IMR-90 (cell line): ENCODE measurements around the gene PNLIP. TPM values are rescaled to one million over a fixed set of nuclear protein-coding genes. Genes with fewer than 3 reads are reported as not detected.

Source experiments
- ATAC-seq: fragments of 200-7000 bp; cut with Tn5 transposase; 2 replicates; pipeline ENCODE4 v1.9.1; 2020; ENCODE audit warnings: low read depth, mild to moderate bottlenecking, moderate library complexity
- BruUV-seq: library from RNA; stranded (reverse); fragments of 400-500 nt; replicated peaks from 2 replicates; lab custom pipeline; 2021; lab: Mats Ljungman, UMichigan
- CTCF ChIA-PET: fragments of 300-600 bp; formaldehyde crosslinking; extraction: SDS; loops from one replicate; lab custom pipeline; 2021; ENCODE audit warnings: antibody characterized with exemption; lab: Yijun Ruan, JAX
- POLR2A ChIA-PET: fragments of 300-600 bp; sonication (Branson Sonifier 250); formaldehyde crosslinking; loops from one replicate; lab custom pipeline; 2022; ENCODE audit warnings: antibody characterized with exemption; ENCODE audit not compliant: unreplicated experiment; lab: Charles Lee
- DNase-seq: peaks from one replicate; pipeline ENCODE4 v3.0.0; 2013
- H2AFZ ChIP-seq: replicated peaks from 2 replicates; pipeline ENCODE3; 2013; ENCODE audit warnings: low read length, mild to moderate bottlenecking; ENCODE audit not compliant: poor library complexity
- H2AK5ac ChIP-seq: 2 replicates; pipeline ENCODE4 v1.6.1; 2013; ENCODE audit warnings: low read depth, low read length, inconsistent platforms
- H2AK9ac ChIP-seq: replicated peaks from 2 replicates; pipeline ENCODE3; 2013; ENCODE audit warnings: mild to moderate bottlenecking, low read depth, low read length, moderate library complexity; ENCODE audit not compliant: poor library complexity
- H2BK120ac ChIP-seq: 2 replicates; pipeline ENCODE4 v1.6.1; 2013; ENCODE audit warnings: low read depth, low read length, inconsistent platforms
- H2BK15ac ChIP-seq: 3 replicates; pipeline ENCODE4 v1.6.1; 2013; ENCODE audit warnings: low read depth, low read length, inconsistent platforms
- H2BK20ac ChIP-seq: 2 replicates; pipeline ENCODE4 v1.6.1; 2013; ENCODE audit warnings: low read depth, mild to moderate bottlenecking, inconsistent platforms, low read length, moderate library complexity
- H2BK5ac ChIP-seq: 2 replicates; pipeline ENCODE4 v1.6.1; 2013; ENCODE audit warnings: mild to moderate bottlenecking, low read depth, low read length, inconsistent platforms; ENCODE audit not compliant: poor library complexity, severe bottlenecking
- H3K14ac ChIP-seq: replicated peaks from 2 replicates; pipeline ENCODE4 v1.6.1; 2013; ENCODE audit warnings: low read depth, low read length, inconsistent platforms
- H3K18ac ChIP-seq: 2 replicates; pipeline ENCODE4 v1.6.1; 2013; ENCODE audit warnings: low read depth, low read length, control low read depth
- H3K23ac ChIP-seq: 2 replicates; pipeline ENCODE4 v1.6.1; 2013; ENCODE audit warnings: low read depth, low read length, inconsistent platforms
- H3K27ac ChIP-seq: 2 replicates; pipeline ENCODE4 v1.5.1; 2013; ENCODE audit warnings: mild to moderate bottlenecking, control low read depth, low read length; ENCODE audit not compliant: insufficient read depth
- H3K27me3 ChIP-seq: 2 replicates; pipeline ENCODE4 v1.6.1; 2013; ENCODE audit warnings: low read length; ENCODE audit not compliant: control insufficient read depth, insufficient read depth
- H3K36me3 ChIP-seq: 2 replicates; pipeline ENCODE4 v1.6.1; 2013; ENCODE audit warnings: low read length, mixed read lengths; ENCODE audit not compliant: control insufficient read depth, insufficient read depth
- H3K4ac ChIP-seq: 2 replicates; pipeline ENCODE4 v1.6.1; 2013; ENCODE audit warnings: low read depth, low read length, inconsistent platforms
- H3K4me1 ChIP-seq: 2 replicates; pipeline ENCODE4 v1.6.1; 2013; ENCODE audit warnings: low read length, mixed read lengths; ENCODE audit not compliant: control insufficient read depth, insufficient read depth
- H3K4me2 ChIP-seq: 2 replicates; pipeline ENCODE4 v1.6.1; 2013; ENCODE audit warnings: low read depth, mild to moderate bottlenecking, control low read depth, low read length, moderate library complexity
- H3K4me3 ChIP-seq: 2 replicates; pipeline ENCODE4 v1.5.1; 2013; ENCODE audit warnings: low read depth, mild to moderate bottlenecking, control low read depth, low read length, moderate library complexity; ENCODE audit not compliant: insufficient read depth
- H3K56ac ChIP-seq: 2 replicates; pipeline ENCODE4 v1.6.1; 2013; ENCODE audit warnings: low read length, inconsistent platforms; ENCODE audit not compliant: insufficient read depth; ENCODE audit errors: extremely low read depth
- H3K79me1 ChIP-seq, 2 experiments: 2 replicates each; pipeline ENCODE4 v1.6.1; 2013; ENCODE audit warnings: low read length in 2 of 2, inconsistent platforms in 1 of 2, low read depth in 1 of 2
- H3K9ac ChIP-seq: 2 replicates; pipeline ENCODE4 v1.6.1; 2013; ENCODE audit warnings: low read depth, low read length, control low read depth
- H3K9me1 ChIP-seq: 2 replicates; pipeline ENCODE4 v1.6.1; 2013; ENCODE audit warnings: low read length, inconsistent platforms; ENCODE audit not compliant: insufficient read depth
- H3K9me3 ChIP-seq: 2 replicates; pipeline ENCODE4 v1.6.1; 2013; ENCODE audit warnings: low read length; ENCODE audit not compliant: control insufficient read depth, insufficient read depth
- H4K20me1 ChIP-seq: 2 replicates; pipeline ENCODE4 v1.6.1; 2013; ENCODE audit warnings: low read length, inconsistent platforms; ENCODE audit not compliant: insufficient read depth
- H4K5ac ChIP-seq: 2 replicates; pipeline ENCODE4 v1.6.1; 2013; ENCODE audit warnings: mild to moderate bottlenecking, low read depth, low read length, control low read depth
- H4K8ac ChIP-seq, 2 experiments: 2 replicates each; pipeline ENCODE4 v1.6.1; 2013; ENCODE audit warnings: low read depth in 2 of 2, low read length in 2 of 2, control low read depth in 1 of 2, inconsistent platforms in 1 of 2
- H4K91ac ChIP-seq: 2 replicates; pipeline ENCODE4 v1.6.1; 2013; ENCODE audit warnings: low read depth, low read length, inconsistent platforms; ENCODE audit not compliant: insufficient read depth
- CHD1 ChIP-seq: IDR thresholded peaks from 2 replicates; pipeline ENCODE4 v1.6.1; 2012; ENCODE audit warnings: low read depth, low read length, improper control_type of control experiment
- CTCF ChIP-seq: conservative IDR thresholded peaks from 2 replicates; pipeline ENCODE4 v1.5.1; 2012; ENCODE audit warnings: mild to moderate bottlenecking, low read depth, low read length, improper control_type of control experiment
- ELK1 ChIP-seq: fragments of 150-350 bp; IDR thresholded peaks from 2 replicates; pipeline ENCODE4 v1.6.1; 2016; ENCODE audit warnings: low read depth, mild to moderate bottlenecking, low read length, moderate library complexity, borderline replicate concordance
- MXI1 ChIP-seq: IDR thresholded peaks from 2 replicates; pipeline ENCODE4 v1.6.1; 2012; ENCODE audit warnings: low read depth, mild to moderate bottlenecking, low read length, moderate library complexity, borderline replicate concordance
- NFE2L2 ChIP-seq: fragments of 150-350 bp; IDR thresholded peaks from 2 replicates; pipeline ENCODE4 v1.6.1; 2016; ENCODE audit warnings: low read depth, mild to moderate bottlenecking, low read length
- RAD21 ChIP-seq: IDR thresholded peaks from 2 replicates; pipeline ENCODE4 v1.6.1; 2012; ENCODE audit warnings: low read length, improper control_type of control experiment
- RCOR1 ChIP-seq: IDR thresholded peaks from 2 replicates; pipeline ENCODE4 v1.6.1; 2012; ENCODE audit warnings: mild to moderate bottlenecking, low read length, improper control_type of control experiment; ENCODE audit not compliant: insufficient replicate concordance
- USF2 ChIP-seq: fragments of 150-350 bp; IDR thresholded peaks from 2 replicates; pipeline ENCODE4 v1.6.1; 2017; ENCODE audit warnings: mild to moderate bottlenecking, antibody characterized with exemption, low read length, low read depth
- WGBS, 2 experiments: methylation state at CpG; one replicate each; pipeline versions ENCODE4 v1.1.5 to v1.1.7; 2013; ENCODE audit warnings: missing lambda C conversion rate in 2 of 2; ENCODE audit not compliant: insufficient read length in 1 of 2; ENCODE audit errors: extremely low coverage in 2 of 2; 5-methylcytosine and 5-hydroxymethylcytosine counted together
- dilution Hi-C: fragments of 300-500 bp; cut with HindIII; formaldehyde crosslinking; loops from one replicate; pipeline ENCODE4 v1.14.3; 2018; ENCODE audit warnings: low sequenced_read_pairs; ENCODE audit not compliant: unreplicated experiment
- in situ Hi-C: fragments of 300-500 bp; cut with MboI; formaldehyde crosslinking; loops from 3 replicates; pipeline ENCODE4 v1.14.3; 2019; ENCODE audit warnings: low sequenced_read_pairs, inconsistent platforms, mixed read lengths
- intact Hi-C: fragments of 100-400 bp; cut with micrococcal nuclease; formaldehyde crosslinking; loops from 2 replicates; pipeline ENCODE4 v1.10.0; 2022
- polyA plus RNA-seq, 3 experiments: library from polyadenylated mRNA; depleted of rRNA; stranded (reverse); fragments of >200 nt; gene quantifications; 2 replicates each; pipeline ENCODE4 v1.2.3, GENCODE V29; 2012; ENCODE audit warnings: low replicate concordance in 1 of 3
- total RNA-seq: library from RNA; depleted of rRNA; stranded (reverse); fragments of >200 nt; gene quantifications from 2 replicates; pipeline ENCODE4 v1.2.3, GENCODE V29; 2012

PNLIP gene
- total and polyA plus RNA-seq, 2 of the 4 experiments (the other 2 are of a cell fraction): not detected

- CTCF ChIA-PET: interaction anchor here (0.7 kb wide), 1 partner anchor 239 kb away, joined by 3 read pairs; no protein-coding TSS in a partner anchor
- Histone ChIP-seq H3K23ac (no peak overlapping the region), H3K79me1 (no peaks in the 10 kb centered on the region), H2BK5ac (no peak overlapping the region), H2AK9ac (no peak overlapping the region), H3K4ac (no peak overlapping the region), H3K27me3 (no peaks in the 10 kb centered on the region), H3K18ac (no peak overlapping the region), H4K20me1 (no peaks in the 10 kb centered on the region), H3K4me1 (no peaks in the 10 kb centered on the region), H3K14ac (no peak overlapping the region), H2AFZ (no peak overlapping the region), H2BK120ac (no peak overlapping the region), H4K8ac (no peak overlapping the region), H3K9me3 (no peaks in the 10 kb centered on the region), H3K9me1 (no peaks in the 10 kb centered on the region), H2AK5ac (no peak overlapping the region), H3K56ac (no peak overlapping the region), H4K5ac (no peak overlapping the region), H2BK15ac (no peak overlapping the region), H4K91ac (no peak overlapping the region), H3K4me3 (no peak overlapping the region), H3K4me2 (no peak overlapping the region), H2BK20ac (no peak overlapping the region), H3K9ac (no peak overlapping the region), H3K27ac (no peak overlapping the region), H3K36me3 (no peaks in the 10 kb centered on the region)
- no peak for TF ChIP-seq MXI1
- TF ChIP-seq CHD1: no peak
- no peak for TF ChIP-seq RCOR1
- TF ChIP-seq CTCF: no peak
- no peak for TF ChIP-seq NFE2L2
- TF ChIP-seq ELK1: no peak
- no peak for TF ChIP-seq USF2
- TF ChIP-seq RAD21: no peak
- DNase-seq: no peak
- POLR2A ChIA-PET: no interaction called here
- dilution Hi-C loops (no loop called here), intact Hi-C loops (no loop called here), in situ Hi-C loops (no loop called here)
- no peak for ATAC-seq
- no CpG with 5 or more reads among the region's 8 CpGs for WGBS, 2 experiments
- no TSS peak for BruUV-seq
These were observed 42.3 kb downstream of the PNLIP start for GRCh38 chr10:116587878-116588591.
